Choroid plexus epithelial cell (primary cell): Measurements from ENCODE around the gene PMM1.

Experiments
- DNase-seq: peaks from one replicate; pipeline ENCODE4 v3.0.0-alpha.2; 2010; ENCODE audit warnings: low read depth
- H3K4me3 ChIP-seq: 2 replicates; pipeline ENCODE4 v1.5.1; 2011; ENCODE audit warnings: low read depth, mild to moderate bottlenecking, control low read depth, low read length, moderate library complexity
- CTCF ChIP-seq: conservative IDR thresholded peaks from 2 replicates; pipeline ENCODE4 v1.5.1; 2011; ENCODE audit warnings: low read depth, mild to moderate bottlenecking, control low read depth, inconsistent platforms, low read length, moderate library complexity

Gene PMM1

GRCh38 chr22:41542224-41542623 is 47.4 kb downstream of the PMM1 start:
- no peak overlapping the region for H3K4me3 ChIP-seq
- no peak for DNase-seq
- TF ChIP-seq CTCF: no peak

- DNase-seq: no peak
- no peak overlapping the region for H3K4me3 ChIP-seq
These were observed 48.2 kb downstream of the PMM1 start for GRCh38 chr22:41541484-41541883.

GRCh38 chr22:41540365-41540764 is 49.3 kb downstream of the PMM1 start:
- TF ChIP-seq CTCF: no peak
- no peak for DNase-seq
- no peak overlapping the region for H3K4me3 ChIP-seq

More at GRCh38 chr22:41541484-41541883, 48.2 kb downstream of the PMM1 start:
- no peak for TF ChIP-seq CTCF

GRCh38 chr22:41540006-41540315 is 49.7 kb downstream of the PMM1 start:
- H3K4me3 ChIP-seq: no peak overlapping the region
- DNase-seq: no peak
- TF ChIP-seq CTCF: no peak

- peak; percentile 25 for DNase-seq
- H3K4me3 ChIP-seq: no peak overlapping the region
- TF ChIP-seq CTCF: no peak
These were observed 50.3 kb downstream of the PMM1 start for GRCh38 chr22:41539146-41540005.

- no peak for TF ChIP-seq CTCF
- no peak for DNase-seq
- H3K4me3 ChIP-seq: no peak overlapping the region
These were observed 51.1 kb downstream of the PMM1 start for GRCh38 chr22:41538583-41538982.

- DNase-seq: no peak
- TF ChIP-seq CTCF: no peak
- no peak overlapping the region for H3K4me3 ChIP-seq
These were observed 52.4 kb downstream of the PMM1 start for GRCh38 chr22:41537203-41537602.
